Measurements from ENCODE around the gene LSM14B.
"Not testable (repeated sequence)": the region's sequence is repeated elsewhere in the genome, so short reads cannot be mapped to it uniquely, and the experiment has no call there.

The LSM14B gene

GRCh38 chr20:62111148-62111547 is 11.1 kb upstream of the LSM14B start:
- in situ Hi-C loops (cut with MboI; ENCODE audit: low sequenced_read_pairs) = no loop called here

GRCh38 chr20:62112368-62112767 is 9.9 kb upstream of the LSM14B start:
- in situ Hi-C loops (cut with MboI; ENCODE audit: low sequenced_read_pairs) = no loop called here

- in situ Hi-C loops (cut with MboI; ENCODE audit: low sequenced_read_pairs) = no loop called here
These were observed 7.4 kb upstream of the LSM14B start for GRCh38 chr20:62114894-62115293.

- in situ Hi-C loops (cut with MboI; ENCODE audit: low sequenced_read_pairs) = not testable (repeated sequence)
These were observed 6.4 kb upstream of the LSM14B start for GRCh38 chr20:62115800-62116407.

- in situ Hi-C loops (cut with MboI; ENCODE audit: low sequenced_read_pairs) = no loop called here
These were observed 5.5 kb upstream of the LSM14B start for GRCh38 chr20:62116558-62117361.

- in situ Hi-C loops (cut with MboI; ENCODE audit: low sequenced_read_pairs) = no loop called here
These were observed 5.0 kb upstream of the LSM14B start for GRCh38 chr20:62117362-62117646.

- in situ Hi-C loops (cut with MboI; ENCODE audit: low sequenced_read_pairs) = no loop called here
These were observed 4.6 kb upstream of the LSM14B start for GRCh38 chr20:62117658-62118057.

GRCh38 chr20:62118113-62119043 is 3.9 kb upstream of the LSM14B start:
- in situ Hi-C loops (cut with MboI; ENCODE audit: low sequenced_read_pairs) = no loop called here

GRCh38 chr20:62119115-62119514 is 3.2 kb upstream of the LSM14B start:
- in situ Hi-C loops (cut with MboI; ENCODE audit: low sequenced_read_pairs) = no loop called here

GRCh38 chr20:62119591-62120364 is 2.5 kb upstream of the LSM14B start:
- in situ Hi-C loops (cut with MboI; ENCODE audit: low sequenced_read_pairs) = no loop called here

GRCh38 chr20:62120365-62120762 is 1.9 kb upstream of the LSM14B start:
- in situ Hi-C loops (cut with MboI; ENCODE audit: low sequenced_read_pairs) = no loop called here

GRCh38 chr20:62120990-62121775 is 1.1 kb upstream of the LSM14B start:
- in situ Hi-C loops (cut with MboI; ENCODE audit: low sequenced_read_pairs) = no loop called here

GRCh38 chr20:62122654-62123449 is 577 bp downstream of the LSM14B start:
- in situ Hi-C loops (cut with MboI; ENCODE audit: low sequenced_read_pairs) = no loop called here

GRCh38 chr20:62123450-62124118 is 1.3 kb downstream of the LSM14B start:
- in situ Hi-C loops (cut with MboI; ENCODE audit: low sequenced_read_pairs) = no loop called here

GRCh38 chr20:62126141-62126540 is 3.9 kb downstream of the LSM14B start:
- in situ Hi-C loops (cut with MboI; ENCODE audit: low sequenced_read_pairs) = loop anchor here (25.0 kb wide), 1 partner anchor 114 kb away; no protein-coding TSS in a partner anchor

- in situ Hi-C loops (cut with MboI; ENCODE audit: low sequenced_read_pairs) = loop anchor here (25.0 kb wide), 1 partner anchor 115 kb away; no protein-coding TSS in a partner anchor
These were observed 5.5 kb downstream of the LSM14B start for GRCh38 chr20:62127799-62128198.

- in situ Hi-C loops (cut with MboI; ENCODE audit: low sequenced_read_pairs) = loop anchor here (25.0 kb wide), 1 partner anchor 116 kb away; no protein-coding TSS in a partner anchor
These were observed 6.2 kb downstream of the LSM14B start for GRCh38 chr20:62128502-62128901.

- in situ Hi-C loops (cut with MboI; ENCODE audit: low sequenced_read_pairs) = loop anchor here (25.0 kb wide), 1 partner anchor 118 kb away; no protein-coding TSS in a partner anchor
These were observed 7.7 kb downstream of the LSM14B start for GRCh38 chr20:62129731-62130531.

All from HL-60/S4 treated with phorbol 12-myristate 13-acetate at 8.2 ng/mL for 4 days and 3 days (cell line).